ENCODE measurements around the gene WASHC4.
"Not testable (repeated sequence)": the region's sequence is repeated elsewhere in the genome, so short reads cannot be mapped to it uniquely, and the experiment has no call there.

Gene WASHC4

DNA sequence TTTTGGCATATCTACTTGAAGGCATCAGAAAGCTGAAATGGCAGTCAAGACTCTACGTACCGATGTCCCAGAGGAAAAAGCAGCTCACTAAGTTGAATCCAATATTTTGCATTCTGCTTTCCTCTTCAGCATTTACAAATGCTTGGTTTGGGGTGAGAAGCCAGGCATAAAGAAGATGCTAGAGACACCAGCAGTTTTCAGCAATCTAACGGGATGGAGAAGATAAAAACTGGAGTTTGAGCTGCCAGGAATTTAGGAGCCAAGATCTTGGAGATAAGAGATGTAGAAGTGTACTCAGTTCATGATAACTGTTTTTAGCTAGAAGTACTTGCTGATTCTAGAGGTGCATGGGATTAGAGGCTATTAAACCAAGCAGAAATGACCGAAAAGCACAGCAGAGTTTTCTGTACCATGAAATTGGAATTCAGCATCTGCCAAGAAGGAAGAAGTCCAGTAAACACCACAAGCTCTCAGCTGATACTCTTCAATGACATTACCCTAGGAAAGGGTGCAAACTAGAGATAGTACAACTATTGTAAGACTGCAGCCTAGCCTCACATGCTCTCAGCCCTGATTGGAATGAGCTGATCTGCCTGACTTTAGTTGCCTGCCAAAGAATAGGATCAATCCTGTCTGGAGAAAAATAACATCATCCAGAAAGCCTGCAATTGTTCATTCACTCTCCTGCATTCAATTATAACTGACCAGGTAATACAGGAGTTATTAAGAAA, 15.9 kb upstream of the WASHC4 start:
- DNase-seq, result no peak

DNA sequence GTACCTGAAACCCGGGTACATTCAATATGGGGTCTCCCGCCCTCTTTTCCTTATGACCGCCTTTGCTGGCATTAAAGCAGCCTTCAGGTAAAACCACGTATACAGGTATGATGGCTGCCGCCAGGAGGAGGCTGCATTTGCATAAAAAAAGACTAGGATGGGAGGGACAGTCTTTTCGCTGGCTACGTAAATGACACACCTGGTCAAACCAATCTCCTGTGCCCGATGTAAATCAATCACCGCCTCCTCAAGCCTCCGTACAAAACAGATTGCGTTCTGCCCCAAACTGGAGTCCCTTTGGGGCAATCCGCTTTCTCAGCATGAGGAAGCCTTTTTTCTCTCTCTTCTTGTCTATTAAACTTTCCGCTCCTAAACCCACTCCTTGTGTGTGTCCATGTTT, 15.2 kb upstream of the WASHC4 start:
- DNase-seq, result no peak

DNA sequence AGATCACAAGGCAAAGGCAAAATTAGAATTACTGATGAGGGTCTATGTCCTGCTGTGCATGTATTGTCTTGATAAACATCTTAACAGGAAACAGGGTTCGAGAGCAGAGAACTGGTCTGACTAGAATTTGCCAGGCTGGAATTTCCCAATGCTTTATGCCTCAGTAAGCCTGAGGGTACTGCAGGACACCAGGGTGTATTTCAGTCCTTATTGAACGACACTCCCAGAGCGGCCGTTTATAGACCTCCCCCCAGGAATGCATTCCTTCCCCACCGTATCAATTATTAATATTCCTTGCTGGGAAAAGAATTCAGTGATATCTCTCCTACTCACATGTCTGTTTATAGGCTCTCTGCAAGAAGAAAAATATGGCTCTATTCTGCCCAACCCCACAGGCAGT, 12.2 kb upstream of the WASHC4 start:
- DNase-seq, result not testable (repeated sequence)

DNA sequence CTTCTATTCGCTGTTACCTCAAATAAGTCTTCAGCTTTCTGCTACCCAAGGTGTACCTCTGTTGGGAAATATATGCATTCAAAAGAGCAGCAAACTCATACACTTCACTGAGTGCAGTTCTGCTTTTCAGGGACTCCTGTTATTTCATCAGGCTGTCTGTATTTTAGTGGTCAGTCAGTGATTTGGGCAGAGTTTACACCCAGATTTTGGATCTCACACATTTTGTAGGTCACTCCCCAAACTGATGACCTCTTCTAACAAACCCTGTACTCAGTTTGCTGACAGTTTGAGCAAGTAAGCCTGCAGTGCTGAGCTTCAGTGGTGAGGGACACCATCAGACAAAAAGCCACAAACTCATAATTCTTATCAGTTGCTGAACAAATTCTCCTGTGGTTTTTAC, 8.2 kb upstream of the WASHC4 start:
- no peak for DNase-seq

DNA sequence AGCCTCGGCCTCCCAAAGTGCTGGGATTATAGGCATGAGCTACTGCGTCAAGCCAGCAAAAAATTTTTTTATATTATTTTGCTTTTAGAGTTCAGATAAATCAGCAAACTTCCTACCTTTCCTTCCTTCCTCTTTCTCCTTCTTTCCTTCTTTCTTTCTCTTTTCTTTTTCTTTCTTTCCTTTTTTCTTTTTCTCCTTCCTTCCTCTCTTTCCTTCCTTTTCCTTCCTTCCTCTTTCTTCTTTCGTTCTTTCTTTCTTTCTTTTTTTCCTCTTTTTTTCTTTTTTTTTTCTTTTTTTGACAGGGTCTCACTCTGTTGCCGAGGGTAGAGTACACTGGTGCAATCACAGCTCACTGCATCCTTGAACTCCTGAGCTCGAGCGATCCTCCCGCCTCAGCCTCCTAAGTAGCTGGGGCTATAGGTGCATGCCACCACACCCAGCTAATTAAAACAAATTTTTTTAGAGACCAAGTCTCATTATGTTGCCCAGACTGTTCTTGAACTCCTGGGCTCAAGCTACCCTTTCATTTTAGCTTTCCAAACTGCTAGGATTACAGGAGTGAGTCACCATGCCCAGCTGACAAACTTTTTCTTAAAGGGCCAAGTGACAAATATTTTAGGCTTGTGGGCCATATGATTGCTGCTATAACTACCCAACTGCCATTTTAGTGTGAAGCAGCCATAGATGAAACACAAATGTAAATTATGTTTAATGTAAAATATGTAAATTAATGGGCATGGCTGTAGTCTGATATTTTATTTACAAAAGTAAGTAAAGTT, 7.1 kb upstream of the WASHC4 start:
- no peak for DNase-seq

DNA sequence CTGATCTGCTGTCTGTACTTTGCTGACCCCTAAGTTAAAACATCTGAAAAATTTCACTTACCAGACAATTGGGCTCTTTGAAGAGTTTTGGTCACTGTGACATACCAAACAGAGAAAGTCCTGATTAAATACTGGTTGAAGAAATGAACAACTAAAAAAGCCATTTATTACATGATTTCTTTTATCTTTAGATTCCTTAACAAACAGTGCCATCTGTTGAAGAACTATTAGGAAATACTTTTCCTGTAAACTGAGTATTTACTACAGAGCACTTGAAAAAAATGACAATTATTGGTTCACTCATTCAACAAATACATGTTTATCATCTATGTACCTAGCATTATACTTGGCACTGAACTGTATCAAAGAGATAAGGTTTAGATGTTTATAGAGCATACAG, 6.5 kb upstream of the WASHC4 start:
- DNase-seq, result no peak

DNA sequence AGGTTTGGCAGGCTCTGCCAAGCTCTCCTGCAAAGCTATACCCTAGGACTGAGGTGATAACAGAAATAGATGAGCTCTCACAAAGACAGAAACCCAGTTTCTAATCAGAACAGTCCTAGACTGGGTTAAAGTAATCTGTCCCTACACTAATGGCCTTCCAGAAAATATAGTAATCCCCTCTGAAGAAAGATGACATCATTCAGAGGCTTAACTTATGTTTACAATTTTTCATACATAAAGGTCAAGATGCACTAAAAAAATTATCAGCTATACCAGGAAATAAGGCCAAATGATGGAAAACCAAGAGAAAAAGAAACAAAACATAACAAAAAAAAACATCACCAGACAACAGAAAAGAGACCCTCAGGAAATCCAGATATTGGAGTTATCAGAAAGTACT, 4.9 kb upstream of the WASHC4 start:
- no peak for DNase-seq

DNA sequence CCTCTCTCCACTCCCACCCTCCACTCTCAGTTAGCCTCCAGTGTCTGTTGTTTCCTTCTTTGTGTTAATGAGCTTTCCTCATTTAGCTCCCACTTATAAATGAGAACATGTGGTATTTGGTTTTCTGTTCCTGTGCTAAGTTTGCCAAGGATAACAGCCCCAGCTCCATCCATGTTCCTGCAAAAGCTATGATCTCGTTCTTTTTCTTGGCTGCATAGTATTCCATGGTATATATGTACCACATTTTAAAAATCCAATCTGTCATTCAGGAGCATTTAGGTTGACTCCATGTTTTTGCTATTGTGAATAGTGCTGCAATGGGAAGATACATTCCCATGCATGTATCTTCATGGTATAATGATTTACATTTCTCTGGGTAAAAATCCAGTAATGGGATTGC, 2.8 kb upstream of the WASHC4 start:
- no peak for DNase-seq

DNA sequence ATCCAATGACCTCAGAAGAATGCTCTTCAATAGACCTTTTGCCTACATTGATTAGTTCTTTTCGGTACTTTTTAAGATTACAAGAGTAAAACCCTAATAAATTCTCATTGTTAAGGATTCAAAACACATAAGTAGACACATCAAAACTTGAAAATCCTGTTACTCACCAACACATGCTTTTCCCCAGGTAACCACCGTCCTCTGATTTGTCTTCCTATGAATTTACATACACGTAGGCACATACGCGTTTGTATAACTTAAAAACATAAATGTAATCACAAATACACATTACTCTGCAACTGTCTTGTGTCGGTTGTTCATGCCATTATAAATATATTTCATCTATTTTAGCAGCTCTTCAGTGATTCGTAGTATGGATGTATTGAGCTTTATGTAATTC, 910 bp upstream of the WASHC4 start:
- DNase-seq, result no peak

DNA sequence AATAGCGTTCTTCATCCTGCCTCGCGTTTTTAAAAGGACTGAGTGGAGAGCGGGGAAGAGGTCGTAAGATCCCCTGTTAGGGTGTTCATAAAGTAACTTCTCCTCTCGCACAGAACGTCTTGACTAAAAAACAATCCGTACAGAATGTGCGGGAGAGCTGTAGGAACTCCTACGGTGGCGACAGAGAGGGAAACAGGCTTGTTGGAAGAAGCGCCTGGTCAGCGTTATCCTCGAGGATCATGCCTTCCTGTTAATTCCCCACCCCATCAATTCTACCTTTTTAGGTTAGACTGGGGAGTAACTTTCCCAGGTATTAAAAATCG, 399 bp upstream of the WASHC4 start:
- DNase-seq, result peak in 1 of 2 donors; percentile 83

DNA sequence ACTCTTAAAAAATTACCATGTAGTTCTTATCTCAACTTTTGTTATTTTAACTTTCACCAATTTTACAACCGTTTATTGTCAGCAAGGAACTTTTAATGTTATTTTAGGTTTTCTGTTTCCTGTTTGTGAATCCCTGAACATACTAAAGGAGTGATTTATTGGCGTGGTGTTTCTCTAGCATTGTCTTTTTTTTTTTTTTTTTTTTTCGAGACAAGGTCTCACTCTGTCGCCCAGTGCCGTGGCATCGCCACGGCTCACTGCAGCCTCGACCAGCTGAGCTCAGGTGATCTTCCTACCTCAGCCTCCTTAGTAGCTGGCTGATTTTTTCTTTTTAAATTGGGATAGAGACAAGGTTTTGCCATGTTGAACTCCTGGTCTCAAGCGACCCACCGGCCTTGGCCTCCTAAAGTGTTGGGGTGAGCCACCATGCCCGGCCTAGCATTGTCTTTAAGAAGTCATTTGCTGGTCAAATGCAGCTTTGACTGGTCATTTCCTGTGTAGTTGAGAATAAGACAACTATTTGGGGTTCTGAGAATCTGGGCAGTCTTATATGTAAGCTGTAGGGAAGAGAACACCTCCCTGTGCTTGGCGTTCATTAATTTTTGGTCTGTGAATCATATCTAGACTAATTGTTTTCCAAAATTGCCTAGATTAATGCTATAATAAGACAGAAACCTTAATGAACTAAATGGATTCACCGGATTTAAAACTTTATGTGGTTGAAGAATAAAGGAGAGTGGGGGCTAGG, 2.1 kb downstream of the WASHC4 start:
- no peak for DNase-seq

DNA sequence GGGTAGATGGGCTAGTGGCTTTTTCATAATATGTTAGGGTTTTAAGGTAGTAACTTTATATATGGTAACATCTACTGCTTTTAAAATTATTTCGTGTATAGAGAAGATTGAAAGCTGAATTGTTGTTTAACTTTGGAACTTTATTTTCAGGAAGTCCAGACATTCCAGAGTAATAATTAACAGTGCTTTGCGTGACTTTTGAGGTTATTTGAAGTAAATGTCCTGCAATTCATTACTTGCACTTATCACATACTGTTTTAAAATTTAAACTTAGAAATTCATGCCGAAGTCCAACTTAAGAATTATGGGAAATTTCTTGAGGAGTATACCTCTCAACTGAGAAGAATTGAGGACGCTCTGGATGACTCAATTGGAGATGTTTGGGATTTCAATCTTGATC, 3.3 kb downstream of the WASHC4 start:
- no peak for DNase-seq

DNA sequence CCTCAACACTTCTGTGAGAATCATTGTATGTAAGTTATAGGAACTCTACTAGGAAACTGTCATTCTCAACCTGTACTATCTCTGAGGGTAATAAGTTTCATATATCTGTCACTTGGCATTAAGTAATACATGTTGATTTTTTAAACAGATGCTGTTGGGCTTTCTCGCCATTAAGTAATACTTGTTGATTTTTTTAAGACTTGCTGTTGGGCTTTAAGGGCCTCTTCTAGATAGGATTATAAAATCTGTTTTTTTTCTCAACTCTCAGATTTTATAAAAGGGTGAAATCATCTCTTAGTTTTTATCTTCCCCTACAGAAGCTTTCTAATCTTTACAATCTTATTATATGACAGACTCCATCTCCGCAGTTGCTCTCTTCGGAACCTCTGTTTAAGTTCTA, 5.6 kb downstream of the WASHC4 start:
- no peak for DNase-seq

DNA sequence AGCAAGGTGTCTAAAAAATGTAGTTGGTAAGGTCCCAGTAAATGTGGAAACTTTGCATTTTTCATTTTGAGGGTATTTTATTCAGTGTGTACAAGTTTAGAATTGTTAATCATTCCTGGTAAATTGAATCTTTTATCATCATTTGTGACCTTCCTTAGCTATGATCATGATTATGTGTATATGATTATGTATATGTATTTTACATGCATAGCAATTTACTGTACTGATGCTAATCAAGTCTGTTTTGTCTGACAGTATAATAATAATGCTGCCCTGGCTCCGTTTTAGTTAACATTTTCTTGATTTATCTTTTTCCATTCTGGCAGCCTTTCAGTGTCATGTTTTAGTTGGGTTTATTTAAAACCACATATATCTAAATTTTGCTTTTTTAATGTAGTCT, 9.4 kb downstream of the WASHC4 start:
- no peak for DNase-seq

DNA sequence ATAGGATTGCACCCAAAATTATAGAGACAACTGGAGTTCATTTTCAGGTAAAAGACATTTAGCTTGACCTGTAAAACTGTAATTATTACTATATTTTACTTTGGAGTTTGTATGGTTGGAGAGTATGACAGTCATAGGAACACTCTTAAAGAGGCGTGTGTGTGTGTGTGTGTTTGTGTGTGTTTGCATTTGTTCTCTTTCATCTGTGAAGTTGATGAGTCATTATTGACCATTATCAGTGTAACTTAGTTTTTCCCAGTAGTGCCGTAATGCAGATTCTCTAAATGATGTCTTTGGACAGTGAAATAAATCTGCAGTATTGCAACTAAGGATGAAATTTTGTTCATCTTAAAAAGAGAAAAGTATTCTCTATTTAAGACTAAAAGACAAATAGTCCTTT, 13.0 kb downstream of the WASHC4 start:
- DNase-seq, result no peak

DNA sequence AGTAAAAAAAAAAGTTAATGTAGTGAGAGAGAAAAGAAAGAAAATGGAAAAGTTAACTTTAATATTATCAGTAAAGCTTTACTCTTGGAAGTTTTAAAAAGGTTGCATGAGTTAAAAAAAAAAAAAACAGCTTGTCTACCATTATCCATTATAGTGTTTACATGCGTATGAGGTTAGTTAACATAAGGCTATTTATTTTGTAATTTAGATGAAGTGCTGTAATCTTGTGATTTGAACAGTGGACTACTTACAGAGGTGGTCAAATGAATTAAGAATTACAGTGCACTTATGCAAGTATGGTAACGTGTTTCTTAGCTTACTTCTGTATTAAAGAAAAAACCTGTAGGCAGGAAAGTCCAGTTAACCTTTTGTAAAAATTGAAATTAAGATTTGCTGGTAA, 30.7 kb downstream of the WASHC4 start:
- no peak for DNase-seq

DNA sequence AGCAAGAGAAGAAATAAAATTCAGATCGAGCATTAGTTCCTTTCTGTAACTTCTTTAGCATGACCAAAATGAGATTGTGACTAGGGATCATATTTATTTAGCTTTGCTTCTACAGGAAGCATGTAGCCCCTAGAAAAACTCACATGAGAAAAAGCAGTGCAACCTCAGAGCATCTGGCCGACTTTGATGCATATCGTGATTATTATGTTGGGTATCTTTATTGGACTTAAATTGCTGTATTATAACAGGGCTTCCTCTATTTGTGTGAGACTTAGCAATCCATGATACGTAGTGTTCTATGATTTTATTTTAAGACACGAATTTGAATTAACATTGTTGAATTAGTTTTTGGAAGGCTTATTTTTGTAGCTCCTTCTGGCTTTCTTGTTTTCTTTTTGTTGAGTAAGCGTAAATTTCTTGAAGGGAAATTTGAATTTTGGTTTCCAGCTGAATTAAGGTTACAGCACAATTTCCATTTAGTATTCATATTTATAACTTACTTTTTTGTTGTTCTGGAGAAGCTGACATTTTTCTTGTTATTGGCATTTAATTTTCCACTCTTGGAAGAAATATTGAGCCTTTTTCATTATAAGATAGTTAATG, 33.9 kb downstream of the WASHC4 start:
- DNase-seq, result no peak

DNA sequence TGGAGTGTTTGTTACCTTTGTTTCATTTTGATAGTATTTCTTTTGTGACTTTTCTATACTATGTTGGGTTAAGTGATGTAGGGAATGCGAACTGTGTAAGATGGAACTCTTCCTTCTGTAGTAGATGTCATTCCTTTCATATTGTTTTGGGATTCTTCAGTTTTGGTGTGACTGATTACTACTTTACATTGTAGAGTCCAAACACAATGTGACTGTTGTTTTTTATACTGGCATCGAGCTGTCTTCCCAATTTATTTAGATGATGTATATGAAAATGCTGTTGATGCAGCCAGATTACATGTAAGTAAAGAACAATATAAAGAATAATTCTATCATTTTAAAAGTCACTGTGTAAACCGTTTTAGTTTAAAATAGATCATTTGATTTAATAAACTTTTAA, 34.7 kb downstream of the WASHC4 start:
- DNase-seq, result no peak

DNA sequence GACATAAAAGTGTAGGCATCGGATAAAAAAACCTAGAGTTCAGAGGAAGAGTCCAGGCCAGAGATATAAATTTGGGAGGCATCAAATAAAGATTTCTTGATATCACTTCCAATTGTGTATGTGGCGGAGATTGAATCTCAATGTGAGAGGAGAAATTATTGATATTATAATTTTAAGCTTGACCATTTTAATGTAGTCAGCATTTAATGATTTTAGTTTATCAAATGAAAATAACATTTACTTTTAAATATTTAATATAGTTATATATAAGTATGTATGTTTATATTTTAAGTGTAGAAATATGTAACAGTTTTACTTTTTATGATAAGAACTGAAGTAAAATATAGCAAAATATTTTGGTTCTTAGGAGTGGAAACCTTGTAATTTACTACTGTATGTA, 48.7 kb downstream of the WASHC4 start:
- DNase-seq, result no peak

DNA sequence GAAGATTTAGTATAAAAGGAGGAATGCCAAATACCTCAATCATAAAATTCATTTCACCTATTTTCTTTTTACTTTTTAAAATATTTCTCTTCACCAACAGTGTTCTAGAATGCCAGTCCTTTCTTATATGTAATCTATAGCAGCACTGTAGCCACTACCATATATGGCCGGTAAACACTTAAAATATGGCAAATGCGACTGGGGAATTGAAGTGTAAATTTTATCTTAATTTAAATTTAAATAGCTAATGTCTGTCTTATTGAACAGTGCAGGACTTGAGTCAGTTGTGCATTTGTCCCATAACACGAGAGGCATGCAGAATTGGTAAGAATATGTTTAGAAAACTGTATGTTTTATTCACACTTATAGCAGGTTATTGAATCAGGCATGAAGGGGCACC, 50.1 kb downstream of the WASHC4 start:
- no peak for DNase-seq

DNA sequence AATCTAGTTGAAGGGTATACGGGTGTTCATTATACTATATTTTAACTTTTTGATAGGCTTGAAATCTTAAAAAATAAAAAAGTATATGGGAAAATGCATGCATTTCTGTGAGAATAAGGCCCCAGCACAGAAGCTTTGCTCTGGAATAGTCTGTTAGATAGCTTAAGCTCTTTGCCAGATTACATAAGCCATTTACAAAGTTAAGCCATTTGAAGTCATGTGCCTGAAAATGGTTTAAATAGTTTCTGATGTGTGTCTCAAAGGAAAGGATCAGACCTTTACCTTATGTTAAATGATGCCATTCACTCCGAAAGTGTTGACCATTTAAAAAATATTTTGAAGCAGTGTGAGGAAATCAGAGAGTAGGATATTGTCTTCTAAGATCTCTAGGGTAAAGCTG, 51.3 kb downstream of the WASHC4 start:
- no peak for DNase-seq

DNA sequence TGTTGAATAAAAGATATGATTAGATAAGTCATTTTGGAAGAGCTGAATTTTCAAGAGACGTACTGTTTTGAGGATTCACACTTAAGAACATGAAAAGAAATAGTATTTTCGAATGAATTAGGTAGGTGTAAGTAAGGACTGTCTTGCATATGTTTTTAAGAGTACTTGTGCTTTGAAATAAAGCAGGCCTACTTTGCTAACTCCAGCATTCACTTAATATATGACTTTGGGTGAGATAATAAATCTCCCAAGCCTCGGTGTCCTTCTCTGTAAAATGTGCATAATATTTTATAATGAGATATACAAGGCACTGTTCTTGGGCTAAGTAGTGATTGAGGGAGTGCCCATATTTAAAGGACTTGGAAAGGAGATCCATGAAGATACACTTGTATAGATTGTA, 54.6 kb downstream of the WASHC4 start:
- no peak for DNase-seq

DNA sequence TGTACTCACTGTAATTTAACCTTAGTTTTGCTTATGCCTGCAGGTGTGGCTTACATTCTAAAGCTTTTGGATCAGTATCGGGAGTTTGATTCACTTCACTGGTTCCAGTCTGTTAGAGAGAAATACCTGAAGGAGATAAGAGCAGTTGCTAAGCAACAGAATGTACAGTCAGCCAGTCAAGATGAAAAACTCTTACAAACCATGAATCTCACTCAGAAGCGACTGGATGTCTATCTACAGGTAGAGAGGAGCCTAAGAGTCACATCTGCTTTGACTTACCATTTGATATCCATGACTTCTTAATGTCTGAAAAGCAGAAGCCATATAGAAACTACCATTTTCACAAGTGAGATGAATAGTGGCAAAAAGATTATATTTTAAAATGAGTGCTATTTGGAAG, 56.5 kb downstream of the WASHC4 start:
- no peak for DNase-seq

DNA sequence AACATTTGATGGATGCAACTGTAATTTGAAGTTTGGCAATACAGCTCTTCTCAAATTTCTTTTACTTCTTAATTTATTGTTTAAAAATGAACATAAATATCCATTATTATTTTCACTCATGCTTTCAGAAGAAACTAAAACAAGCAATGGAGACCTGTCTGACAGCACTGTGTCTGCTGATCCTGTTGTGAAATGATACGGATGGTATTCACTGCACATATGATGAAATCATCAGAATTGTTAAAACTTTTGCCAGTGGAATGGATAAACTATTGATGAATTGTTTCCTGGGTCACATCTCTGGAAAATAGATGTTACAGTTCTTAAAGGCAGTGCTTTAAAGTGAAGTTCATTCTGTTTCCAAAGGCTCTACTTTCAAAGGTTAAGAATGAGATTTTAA, 59.2 kb downstream of the WASHC4 start:
- DNase-seq, result no peak
